Endothelial cell (in vitro differentiated cells): ENCODE data around the gene MOXD1. TPM values are rescaled to one million over a fixed set of nuclear protein-coding genes. Genes with fewer than 3 reads are reported as not detected.

Experiments used
- DNase-seq: peaks from one replicate; pipeline ENCODE4 v3.0.0; 2021; ENCODE audit warnings: low spot score
- H3K27ac Mint-ChIP-seq: one replicate; pipeline ENCODE4 v1.8.0; 2021; ENCODE audit warnings: mixed read lengths, inconsistent platforms; ENCODE audit not compliant: unreplicated experiment
- H3K27me3 Mint-ChIP-seq: one replicate; pipeline ENCODE4 v1.8.0; 2021; ENCODE audit warnings: mild to moderate bottlenecking, moderate library complexity, mixed read lengths, inconsistent platforms; ENCODE audit not compliant: unreplicated experiment
- H3K36me3 Mint-ChIP-seq: one replicate; pipeline ENCODE4 v1.8.0; 2021; ENCODE audit warnings: mild to moderate bottlenecking, low read depth, mixed read lengths, inconsistent platforms; ENCODE audit not compliant: unreplicated experiment
- H3K4me1 Mint-ChIP-seq: one replicate; pipeline ENCODE4 v1.8.0; 2021; ENCODE audit warnings: mild to moderate bottlenecking, mixed read lengths, inconsistent platforms; ENCODE audit not compliant: unreplicated experiment
- H3K4me3 Mint-ChIP-seq: one replicate; pipeline ENCODE4 v1.8.0; 2021; ENCODE audit warnings: mild to moderate bottlenecking, mixed read lengths, inconsistent platforms; ENCODE audit not compliant: unreplicated experiment
- H3K9me3 Mint-ChIP-seq: one replicate; pipeline ENCODE4 v1.8.0; 2021; ENCODE audit warnings: mixed read lengths, inconsistent platforms; ENCODE audit not compliant: unreplicated experiment
- CTCF ChIP-seq: fragments of 200-600 bp; sonication (generic); IDR thresholded peaks from one replicate; pipeline ENCODE4 v1.5.0; 2021; ENCODE audit warnings: antibody characterized with exemption; ENCODE audit not compliant: unreplicated experiment
- total RNA-seq: library from RNA; stranded (reverse); fragmentation: NEBNext Ultra II Directional; extraction: Animal tissue kit (Norgen Biotek cat#: 25700); gene quantifications from one replicate; pipeline ENCODE4 v1.2.1, GENCODE V29; 2021; ENCODE audit not compliant: unreplicated experiment

The MOXD1 gene
- total RNA-seq, 1 donor from 2014 or later: 0.08 TPM

GRCh38 chr6:132414761-132415160, 13.5 kb upstream of the MOXD1 start:
- H3K27ac Mint-ChIP-seq: no peak overlapping the region
- no peaks in the 10 kb centered on the region for H3K36me3 Mint-ChIP-seq
- no peak for DNase-seq

GRCh38 chr6:132414322-132414721, 13.0 kb upstream of the MOXD1 start:
- Mint-ChIP-seq H3K4me3 (no peak overlapping the region), H3K36me3 (no peaks in the 10 kb centered on the region), H3K9me3 (no peaks in the 10 kb centered on the region), H3K27ac (no peak overlapping the region), H3K4me1 (no peaks in the 10 kb centered on the region), H3K27me3 (no peaks in the 10 kb centered on the region)
- no peak for DNase-seq
- TF ChIP-seq CTCF: no peak

More at GRCh38 chr6:132414761-132415160, 13.5 kb upstream of the MOXD1 start:
- Mint-ChIP-seq H3K4me3 (no peak overlapping the region), H3K4me1 (no peaks in the 10 kb centered on the region), H3K9me3 (no peaks in the 10 kb centered on the region), H3K27me3 (no peaks in the 10 kb centered on the region)
- TF ChIP-seq CTCF: no peak

GRCh38 chr6:132413499-132413802, 12.2 kb upstream of the MOXD1 start:
- no peak for TF ChIP-seq CTCF
- H3K27ac Mint-ChIP-seq: no peak overlapping the region
- no peak overlapping the region for H3K4me3 Mint-ChIP-seq
- no peaks in the 10 kb centered on the region for H3K9me3 Mint-ChIP-seq
- no peak for DNase-seq
- H3K36me3 Mint-ChIP-seq: no peaks in the 10 kb centered on the region
- H3K4me1 Mint-ChIP-seq: no peaks in the 10 kb centered on the region
- H3K27me3 Mint-ChIP-seq: no peaks in the 10 kb centered on the region

- Mint-ChIP-seq H3K36me3 (no peaks in the 10 kb centered on the region), H3K4me1 (no peaks in the 10 kb centered on the region), H3K27ac (no peak overlapping the region), H3K4me3 (no peak overlapping the region), H3K27me3 (no peaks in the 10 kb centered on the region), H3K9me3 (no peaks in the 10 kb centered on the region)
- no peak for TF ChIP-seq CTCF
- DNase-seq: no peak
Observed at GRCh38 chr6:132412656-132413498, 11.6 kb upstream of the MOXD1 start.

GRCh38 chr6:132411296-132411695, 10.0 kb upstream of the MOXD1 start:
- Mint-ChIP-seq H3K27me3 (no peaks in the 10 kb centered on the region), H3K9me3 (no peaks in the 10 kb centered on the region), H3K4me1 (peaks cover under 1% of the 10 kb centered on the region), H3K27ac (no peak overlapping the region), H3K36me3 (no peaks in the 10 kb centered on the region), H3K4me3 (no peak overlapping the region)
- TF ChIP-seq CTCF: no peak
- DNase-seq: no peak
